ENCODE measurements around the gene NDUFB11. TPM values are rescaled to one million over a fixed set of nuclear protein-coding genes. Genes with fewer than 3 reads are reported as not detected.

Gene NDUFB11
- total and polyA plus RNA-seq, 2 donors (not counting 1 experiment from before 2014, with no cell fraction given): 56.8 to 59.7 TPM

DNA sequence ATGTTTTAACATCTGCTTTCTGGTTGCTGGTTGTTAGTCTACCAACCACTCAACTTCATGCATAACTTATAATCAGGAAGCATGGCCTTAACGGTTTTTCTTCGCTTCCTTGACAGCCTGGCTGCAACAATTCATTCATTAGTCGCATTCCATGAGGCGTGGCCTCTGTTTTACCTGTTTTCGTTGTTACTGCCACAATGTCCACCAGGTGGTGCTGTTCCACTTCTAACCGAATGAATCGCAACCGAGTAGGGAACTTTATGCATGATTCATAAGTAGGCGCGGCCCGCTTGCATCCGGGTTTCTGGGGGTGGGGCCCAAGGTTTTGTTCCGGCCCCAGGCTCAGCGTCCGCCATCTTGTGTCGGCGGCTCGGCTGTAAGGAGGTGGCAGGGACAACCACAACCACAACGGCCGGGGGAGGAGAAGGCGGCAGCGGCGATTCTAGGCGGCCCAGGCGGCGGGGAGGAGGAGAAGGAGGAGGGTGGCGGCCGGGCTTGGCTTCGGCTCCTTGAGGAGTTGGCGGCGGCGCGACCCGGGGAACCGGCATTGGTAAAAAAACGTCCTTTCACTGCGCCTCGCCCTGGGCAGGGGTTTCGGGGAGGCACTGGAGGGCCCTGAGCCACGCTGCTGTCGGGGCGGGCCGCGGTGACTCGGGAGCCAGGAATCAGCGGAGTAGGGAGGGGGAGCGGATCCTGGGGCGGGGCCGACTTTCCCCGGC is 49.1 kb upstream of the NDUFB11 start, which contains the start of gene UBA1:
Gene UBA1 (plus strand): TSS at position 355 of the 719 bp plus-strand sequence. CDS start 4,974 bp downstream, outside the sequence.
- Histone ChIP-seq H3K36me3 (replicated peaks in 1 of 2; ENCODE audit: control extremely low read depth in 1 of 2, control insufficient read depth in 1 of 2, extremely low read depth in 1 of 2, insufficient read depth in 2 of 2, low read length in 1 of 2) (peaks cover 0 to 15% of the 10 kb centered on the region in 2 experiments), H4K20me1 (ENCODE audit: control insufficient read depth, insufficient read depth, low read length, poor library complexity, severe bottlenecking) (peaks cover 24% of the 10 kb centered on the region), H3K9ac (ENCODE audit: low read length) (peak within 1 kb of the TSS; percentile 90), H3K27me3 (replicated peaks in 1 of 4; ENCODE audit: control extremely low read depth in 1 of 4, control insufficient read depth in 3 of 4, insufficient read depth in 4 of 4, low read length in 3 of 4) (no peaks in the 10 kb centered on the region), H3K79me2 (ENCODE audit: control insufficient read depth, insufficient read depth, low read length) (peaks cover 54% of the 10 kb centered on the region), H3K4me3 (ENCODE audit: control extremely low read depth in 1 of 5, extremely low read depth in 1 of 5, insufficient read depth in 1 of 5, low read depth in 2 of 5, low read length in 4 of 5) (peak within 1 kb of the TSS; percentile 71 to 96 (median 76)), H3K9me3 (ENCODE audit: control extremely low read depth in 1 of 3, control insufficient read depth in 2 of 3, insufficient read depth in 1 of 3, low read length in 2 of 3) (no peaks in the 10 kb centered on the region), H3K4me1 (ENCODE audit: control insufficient read depth in 2 of 2, insufficient read depth in 2 of 2, low read length in 2 of 2) (peaks cover 48 to 60% of the 10 kb centered on the region in 2 donors), H3K4me2 (replicated peaks; ENCODE audit: low read depth, low read length, poor library complexity, severe bottlenecking) (peak within 1 kb of the TSS; percentile 80), H2AFZ (ENCODE audit: insufficient read depth, low read depth, low read length, poor library complexity, severe bottlenecking) (peak within 1 kb of the TSS; percentile 86), H3K27ac (ENCODE audit: low read length in 2 of 2) (peak within 1 kb of the TSS; percentile 83 to 95)
- peak; percentile 75 for ATAC-seq (ENCODE audit: low read depth)
- intact Hi-C loops (cut with micrococcal nuclease): loop anchor here (1.0 to 5.0 kb wide), 10 partner anchors 24 to 459 kb away; partner anchors contain the start of genes ELK1, RBM10 and USP11
- H3K4me3 Mint-ChIP-seq: peak within 1 kb of the TSS; percentile 98
- DNase-seq: peak; percentile 93
- peaks cover 63% of the 10 kb centered on the region for H3K4me1 Mint-ChIP-seq
- POLR2A ChIA-PET: interaction anchor here (1.5 kb wide), 1 partner anchor 330 kb away, joined by 3 read pairs; no protein-coding TSS in a partner anchor
- CTCF ChIA-PET: interaction anchor here (1.0 to 3.8 kb wide), 4 partner anchors 191 to 330 kb away, joined by 7 to 23 read pairs (median 10); no protein-coding TSS in a partner anchor
- H3K27ac Mint-ChIP-seq: peak within 1 kb of the TSS; percentile 99
- under 1% methylated on average over 27 of the region's 50 CpGs for WGBS (ENCODE audit: insufficient coverage)
- H3K9me3 Mint-ChIP-seq (ENCODE audit: insufficient read depth): no peaks in the 10 kb centered on the region
- no peaks in the 10 kb centered on the region for H3K27me3 Mint-ChIP-seq
- TF ChIP-seq EZH2 (IDR thresholded peaks at IDR 0.05; ENCODE audit: borderline replicate concordance, insufficient read depth, low read depth, low read length, poor library complexity, severe bottlenecking): no peak
- TF ChIP-seq, protein P1, sequence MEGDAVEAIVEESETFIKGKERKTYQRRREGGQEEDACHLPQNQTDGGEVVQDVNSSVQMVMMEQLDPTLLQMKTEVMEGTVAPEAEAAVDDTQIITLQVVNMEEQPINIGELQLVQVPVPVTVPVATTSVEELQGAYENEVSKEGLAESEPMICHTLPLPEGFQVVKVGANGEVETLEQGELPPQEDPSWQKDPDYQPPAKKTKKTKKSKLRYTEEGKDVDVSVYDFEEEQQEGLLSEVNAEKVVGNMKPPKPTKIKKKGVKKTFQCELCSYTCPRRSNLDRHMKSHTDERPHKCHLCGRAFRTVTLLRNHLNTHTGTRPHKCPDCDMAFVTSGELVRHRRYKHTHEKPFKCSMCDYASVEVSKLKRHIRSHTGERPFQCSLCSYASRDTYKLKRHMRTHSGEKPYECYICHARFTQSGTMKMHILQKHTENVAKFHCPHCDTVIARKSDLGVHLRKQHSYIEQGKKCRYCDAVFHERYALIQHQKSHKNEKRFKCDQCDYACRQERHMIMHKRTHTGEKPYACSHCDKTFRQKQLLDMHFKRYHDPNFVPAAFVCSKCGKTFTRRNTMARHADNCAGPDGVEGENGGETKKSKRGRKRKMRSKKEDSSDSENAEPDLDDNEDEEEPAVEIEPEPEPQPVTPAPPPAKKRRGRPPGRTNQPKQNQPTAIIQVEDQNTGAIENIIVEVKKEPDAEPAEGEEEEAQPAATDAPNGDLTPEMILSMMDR (IDR thresholded peaks at IDR 0.05): peak; percentile 58

Data from B cell (primary cell).